GM18505 (cell line): ENCODE data around the gene KCNQ1OT1.

Experiments
- ATAC-seq: cut with Tn5 transposase; IDR thresholded peaks from one replicate; pipeline ENCODE4 v1.9.1; 2021; ENCODE audit not compliant: unreplicated experiment
- POLR2A ChIP-seq: IDR thresholded peaks from 4 replicates; pipeline ENCODE4 v1.6.1; 2011; ENCODE audit warnings: borderline replicate concordance; ENCODE audit not compliant: insufficient read depth, insufficient read length; ENCODE audit errors: extremely low read depth

The KCNQ1OT1 gene

DNA sequence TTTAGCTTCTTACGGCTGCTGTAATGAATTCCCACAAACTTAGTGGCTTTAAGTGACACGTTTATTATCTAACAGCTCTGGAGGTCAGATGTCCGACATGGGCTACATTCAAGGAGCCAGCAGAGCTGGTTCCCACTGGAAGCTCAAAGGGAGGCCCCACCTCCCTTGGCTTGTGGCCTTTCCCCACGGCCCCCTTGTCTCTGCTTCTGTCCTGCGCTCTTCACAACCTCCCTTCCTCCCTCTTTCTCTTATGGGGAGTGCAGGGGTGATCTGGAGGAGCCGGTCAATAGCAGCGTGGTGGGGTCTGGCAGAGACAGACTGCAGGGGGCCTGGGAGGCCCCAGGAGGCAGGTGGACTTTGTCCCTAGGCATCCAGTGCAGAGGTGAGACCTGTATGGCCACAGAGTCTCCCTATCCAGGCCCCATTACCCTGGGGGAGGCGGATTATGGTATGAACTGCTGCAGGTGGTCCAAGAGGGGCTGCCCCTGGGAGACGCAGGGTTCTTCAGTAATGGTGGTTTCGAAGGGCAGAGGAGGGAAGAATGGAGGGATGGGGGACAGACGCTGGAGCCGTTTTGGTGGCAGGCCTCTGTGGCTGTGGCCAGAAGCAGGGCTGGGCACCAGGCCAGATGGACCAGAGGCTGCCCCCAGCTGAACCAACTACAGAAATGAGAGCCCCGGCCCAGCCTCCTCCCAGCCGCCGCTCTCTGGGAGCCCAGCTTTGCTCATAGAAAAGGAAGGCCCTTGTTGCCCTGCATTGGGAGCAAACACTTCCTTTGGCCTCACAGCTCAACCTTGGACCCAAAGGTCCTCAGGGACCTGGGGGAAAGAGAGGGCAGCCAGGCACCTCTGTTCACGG is 30.7 kb upstream of the KCNQ1OT1 start:
- no peak for ATAC-seq
- TF ChIP-seq POLR2A = no peak

DNA sequence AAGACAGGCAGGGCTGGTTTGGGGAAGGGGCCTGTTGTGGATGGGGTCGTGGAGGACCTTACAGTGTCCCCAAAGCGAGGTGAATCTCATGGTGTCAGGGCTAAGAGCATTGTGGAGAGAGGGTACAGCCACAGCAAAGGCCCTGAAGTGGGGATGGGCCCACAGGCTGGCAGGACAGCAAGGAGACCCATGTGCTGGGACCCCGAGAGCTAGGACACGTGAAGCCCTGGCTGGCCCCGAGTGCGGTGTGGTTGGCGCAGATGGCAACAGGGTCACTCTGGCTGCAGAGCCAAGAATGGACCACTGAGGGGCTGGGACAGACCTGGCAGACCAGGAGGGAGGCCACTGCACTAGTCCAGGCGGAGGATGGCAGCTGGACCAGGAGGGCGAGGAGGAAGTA is 30.0 kb upstream of the KCNQ1OT1 start:
- no peak for TF ChIP-seq POLR2A
- no peak for ATAC-seq

DNA sequence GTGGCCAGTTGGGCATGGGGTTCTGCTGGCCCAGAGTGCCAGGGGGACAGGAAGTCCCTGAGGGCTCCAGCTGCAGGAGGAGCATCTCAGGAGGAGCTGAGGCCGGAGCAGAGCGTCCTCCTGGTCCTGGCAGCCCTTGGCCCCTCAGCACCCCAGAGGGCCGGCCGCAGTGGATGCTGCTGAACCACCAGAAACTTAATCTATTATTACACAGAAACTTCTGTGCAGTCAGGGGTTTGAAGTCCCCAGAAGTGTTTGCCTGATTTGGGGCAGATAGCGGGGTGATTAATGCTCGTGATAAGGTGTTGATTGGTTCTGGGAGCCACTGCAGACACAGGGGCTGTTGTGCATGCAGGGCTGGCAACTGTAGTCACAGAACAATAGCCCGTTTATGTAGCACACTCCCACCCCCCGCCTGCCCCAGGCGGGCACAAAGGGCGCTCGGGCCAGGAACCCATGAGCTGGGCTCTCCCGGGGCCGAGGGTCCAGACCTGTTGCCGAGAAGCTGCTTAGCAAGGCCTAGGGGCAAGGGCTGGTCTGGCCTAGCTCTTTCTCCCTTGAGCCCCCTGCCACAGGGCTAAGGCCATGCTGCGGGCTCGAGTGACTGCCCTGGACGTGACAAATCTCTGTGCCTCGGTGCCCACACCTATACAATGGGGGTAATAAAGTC is 29.0 kb upstream of the KCNQ1OT1 start:
- TF ChIP-seq POLR2A = no peak
- no peak for ATAC-seq

DNA sequence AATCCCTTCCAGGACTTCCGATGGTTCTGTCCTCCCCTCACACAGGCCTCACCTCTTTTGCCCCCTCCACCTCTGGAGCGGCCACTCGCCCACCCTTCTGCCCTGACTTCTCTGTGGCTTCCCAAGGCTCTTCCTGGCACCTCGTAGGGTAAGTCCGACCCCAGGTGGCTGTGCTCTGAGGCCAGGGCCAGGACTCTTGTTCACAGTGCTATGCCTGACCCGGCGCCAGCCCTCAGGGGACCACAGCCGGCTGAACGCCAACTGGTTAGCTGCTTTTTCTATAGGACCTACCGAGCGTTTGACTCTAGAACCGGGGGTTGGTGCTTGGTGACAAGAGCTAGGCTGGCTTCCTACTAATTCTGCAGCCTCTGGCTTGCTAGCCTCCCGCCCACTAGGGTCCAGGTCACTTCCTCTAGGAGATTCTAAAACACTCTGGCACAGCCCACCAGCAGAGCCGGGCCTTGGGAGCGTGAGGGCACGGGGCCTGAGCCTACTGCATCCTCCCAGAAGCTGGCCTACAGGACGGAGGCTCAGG is 28.4 kb upstream of the KCNQ1OT1 start:
- no peak for ATAC-seq
- no peak for TF ChIP-seq POLR2A

DNA sequence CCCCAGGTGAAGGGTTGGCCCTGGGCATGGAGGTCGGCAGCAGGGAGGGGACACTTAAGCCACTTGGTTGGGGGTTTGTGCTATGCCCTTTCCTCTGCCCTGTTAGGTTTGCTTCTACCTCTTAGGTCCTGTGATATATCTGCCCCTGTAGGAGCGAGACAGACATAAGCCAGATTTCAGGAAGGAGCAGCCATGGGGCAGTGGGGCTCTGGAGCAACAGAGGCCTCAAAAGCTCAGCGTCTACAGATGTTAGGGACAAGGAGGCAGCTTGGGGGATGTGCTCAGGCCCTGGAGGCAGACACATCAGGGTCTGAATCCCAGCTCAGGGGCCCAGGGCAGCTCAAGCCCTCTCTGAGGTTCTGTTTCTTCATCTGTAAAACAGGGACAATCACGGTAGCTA is 27.2 kb upstream of the KCNQ1OT1 start:
- TF ChIP-seq POLR2A = no peak
- no peak for ATAC-seq

DNA sequence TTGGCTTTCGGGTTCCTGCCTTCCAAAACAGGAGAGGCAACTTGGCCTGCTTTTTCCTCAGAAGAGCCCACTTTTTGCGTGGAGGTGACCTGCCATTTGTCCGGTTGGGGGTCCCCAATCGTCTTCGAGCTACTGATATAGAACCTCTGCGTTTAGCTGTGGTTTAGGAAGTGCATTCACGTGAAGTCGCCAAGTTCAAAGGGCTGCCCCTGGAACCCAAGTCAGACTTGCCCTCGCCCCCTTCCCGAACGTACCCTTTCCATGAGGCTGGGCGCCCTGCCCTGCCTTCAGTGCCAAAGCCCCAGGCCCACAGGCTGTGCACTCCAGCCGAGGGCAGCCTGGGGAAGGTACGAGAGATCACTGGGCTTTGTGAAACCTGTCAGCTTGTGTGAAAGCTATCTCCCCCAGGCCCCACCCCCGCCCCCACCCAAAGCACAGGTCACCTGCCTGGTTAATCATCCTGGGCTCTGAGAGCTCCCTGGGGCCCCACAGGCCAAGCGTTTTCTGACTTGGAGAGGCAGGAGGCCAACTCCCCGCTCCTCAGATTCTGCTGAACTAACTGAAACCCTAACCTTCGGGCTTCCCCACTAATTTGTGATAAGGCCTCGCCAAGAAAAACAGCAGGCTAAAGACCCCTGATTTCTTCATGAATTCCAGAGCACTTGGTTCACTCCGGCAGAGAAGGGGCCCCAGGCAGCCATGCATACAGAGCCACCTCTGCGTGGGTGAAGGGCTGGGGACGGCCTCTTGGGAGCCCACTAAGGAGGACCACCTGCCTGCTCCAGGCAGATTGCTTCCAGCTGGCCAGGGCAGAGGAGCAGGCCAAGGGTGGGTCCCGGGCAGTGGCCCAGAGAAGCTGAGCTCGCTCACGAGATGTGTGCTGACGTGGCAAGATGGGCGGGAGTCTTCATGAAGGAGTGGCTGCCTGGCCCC is 25.8 kb upstream of the KCNQ1OT1 start:
- no peak for ATAC-seq
- no peak for TF ChIP-seq POLR2A

DNA sequence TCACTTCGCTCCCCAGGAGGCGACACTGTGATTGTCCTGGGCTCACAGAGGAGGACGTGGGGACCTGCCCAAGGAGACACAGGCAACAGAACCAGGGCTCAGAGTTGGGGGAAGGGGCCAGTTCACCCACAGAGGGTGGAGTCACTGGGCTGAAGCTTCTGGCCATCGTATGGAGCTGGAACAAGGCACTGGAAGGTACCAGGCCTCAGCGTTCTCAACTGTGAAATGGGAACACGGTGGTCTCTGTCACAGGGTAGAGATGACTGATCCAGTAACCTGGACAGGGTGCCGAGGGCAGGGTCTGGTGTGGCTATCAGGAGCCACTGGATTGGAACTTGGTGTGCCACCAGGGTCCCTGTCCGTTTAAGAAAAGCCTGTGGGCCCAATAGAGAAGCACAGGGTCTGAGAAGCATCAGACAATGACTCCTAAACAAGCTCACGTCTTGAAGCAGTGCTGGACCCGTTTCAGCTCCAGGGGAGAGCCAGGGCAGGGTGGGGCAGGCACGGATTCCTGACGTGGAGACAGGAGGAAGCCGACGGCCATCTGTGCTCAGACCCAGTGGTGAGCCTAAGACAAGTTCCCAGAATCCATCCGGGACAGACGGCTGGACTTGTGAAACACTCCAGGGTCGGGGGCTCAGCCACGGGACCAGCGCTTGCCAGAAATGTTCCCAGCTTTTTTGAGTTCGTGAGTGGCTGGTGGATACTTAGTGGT is 25.0 kb upstream of the KCNQ1OT1 start:
- ATAC-seq = no peak
- TF ChIP-seq POLR2A = no peak

DNA sequence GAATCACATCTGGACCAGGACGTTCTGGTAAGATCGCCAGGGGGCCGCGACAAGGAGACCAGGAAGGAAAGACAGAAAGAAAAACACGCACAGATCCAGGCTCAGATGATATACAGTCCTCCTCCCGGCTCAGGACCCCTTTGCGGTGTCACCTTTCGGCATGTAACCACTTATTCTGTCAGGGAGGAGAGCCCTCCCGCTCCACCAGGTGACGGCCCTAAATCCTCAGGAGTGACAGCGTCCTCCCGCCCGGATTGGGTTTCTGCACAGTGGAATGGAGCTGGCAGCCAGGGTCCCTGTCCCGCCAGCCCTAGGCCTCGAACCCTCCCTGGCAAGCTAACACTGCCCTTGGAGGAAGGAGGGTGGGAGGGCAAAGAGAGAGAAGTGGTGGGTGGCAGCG is 24.3 kb upstream of the KCNQ1OT1 start:
- TF ChIP-seq POLR2A = no peak
- no peak for ATAC-seq

DNA sequence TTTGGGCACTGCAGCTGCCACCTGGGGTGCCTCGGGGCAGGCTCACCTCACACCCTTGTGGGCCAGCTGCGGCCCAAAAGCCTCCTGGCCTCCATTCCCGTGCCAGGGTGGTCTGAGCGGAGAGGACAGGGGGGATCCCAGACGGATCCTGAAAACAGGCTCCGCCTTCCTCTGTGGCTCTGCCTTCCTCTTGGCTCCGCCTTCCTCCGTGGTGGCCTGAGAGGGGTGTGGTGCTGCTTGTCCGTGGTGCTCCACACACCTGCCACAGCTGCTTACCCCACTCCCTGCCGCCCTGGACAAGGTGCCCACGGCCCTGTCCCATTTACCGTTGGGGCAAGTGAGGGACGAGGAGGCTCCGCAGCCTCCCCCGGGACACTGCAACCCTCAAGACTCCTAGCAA is 23.2 kb upstream of the KCNQ1OT1 start:
- ATAC-seq = no peak
- TF ChIP-seq POLR2A = no peak

DNA sequence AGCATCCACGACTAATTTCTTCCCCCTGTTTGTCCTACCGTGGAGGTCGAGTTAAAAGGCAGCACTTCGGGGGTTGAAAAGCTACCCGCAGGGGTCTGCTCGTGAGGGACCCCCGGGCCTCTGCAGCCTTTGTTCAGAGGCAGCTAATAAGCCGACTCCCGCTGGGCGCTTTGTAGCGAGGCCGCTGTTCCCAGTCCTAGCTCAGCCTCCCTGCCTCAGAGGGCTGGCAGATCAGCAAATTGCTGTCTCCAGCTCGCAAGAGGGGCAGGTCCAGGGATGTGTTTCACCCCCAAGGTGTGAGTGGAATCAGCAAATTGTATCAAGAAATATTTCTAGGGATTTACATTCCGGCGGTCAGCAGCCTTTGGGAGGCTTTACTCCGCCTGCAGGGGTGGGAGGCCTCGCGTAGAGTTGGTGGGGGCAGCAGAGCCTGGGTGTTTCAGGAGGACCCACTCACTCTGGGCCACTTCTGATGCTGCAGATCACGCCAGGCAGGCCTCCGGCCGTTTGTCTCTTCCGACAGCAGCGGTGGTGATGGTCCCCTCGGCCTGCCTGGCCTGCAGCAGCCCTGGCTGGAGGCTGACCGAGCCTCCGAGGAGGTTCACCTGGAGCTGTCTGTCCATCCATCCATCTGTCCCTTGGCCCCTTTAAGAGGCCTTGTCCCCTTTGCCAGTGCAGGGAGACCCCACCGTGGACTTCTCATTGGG is 21.6 kb upstream of the KCNQ1OT1 start:
- no peak for TF ChIP-seq POLR2A
- ATAC-seq = no peak

DNA sequence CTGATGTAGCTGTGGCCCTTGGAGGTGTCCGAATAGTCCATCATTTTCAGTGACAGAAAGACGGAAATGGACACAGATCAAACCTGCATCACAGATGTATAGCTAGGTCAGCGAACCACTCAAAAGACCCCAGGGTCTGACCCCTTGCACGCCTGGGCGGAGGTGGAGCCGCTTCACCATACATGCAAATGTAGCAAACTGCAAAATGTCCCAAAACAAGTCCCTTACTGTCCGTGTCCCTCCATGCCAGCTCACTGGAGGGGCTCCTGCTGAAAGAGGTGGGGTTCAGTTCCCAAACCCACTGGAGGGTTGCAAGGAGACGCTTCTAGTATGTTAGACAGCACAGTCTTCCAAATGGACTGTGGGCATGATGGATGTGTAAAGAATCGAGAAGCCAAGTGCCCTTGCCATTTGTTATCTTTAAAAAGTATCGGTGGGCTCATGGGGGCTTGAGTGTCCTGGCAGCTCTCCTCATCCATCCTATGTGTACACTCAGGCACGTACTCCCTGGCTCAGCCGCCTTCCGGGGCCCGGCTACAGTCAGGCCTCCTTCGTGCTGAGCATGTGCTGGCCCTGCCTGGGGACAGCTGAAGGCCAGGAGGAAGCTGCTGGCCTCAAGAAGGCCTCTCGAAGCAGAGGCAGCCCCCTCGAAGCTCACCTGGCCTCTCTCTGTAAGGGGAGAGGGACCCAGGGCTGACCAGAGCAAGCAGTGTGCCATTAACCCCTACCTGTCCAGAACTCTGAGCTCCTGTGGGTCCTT is 20.2 kb upstream of the KCNQ1OT1 start:
- TF ChIP-seq POLR2A = no peak
- ATAC-seq = no peak

DNA sequence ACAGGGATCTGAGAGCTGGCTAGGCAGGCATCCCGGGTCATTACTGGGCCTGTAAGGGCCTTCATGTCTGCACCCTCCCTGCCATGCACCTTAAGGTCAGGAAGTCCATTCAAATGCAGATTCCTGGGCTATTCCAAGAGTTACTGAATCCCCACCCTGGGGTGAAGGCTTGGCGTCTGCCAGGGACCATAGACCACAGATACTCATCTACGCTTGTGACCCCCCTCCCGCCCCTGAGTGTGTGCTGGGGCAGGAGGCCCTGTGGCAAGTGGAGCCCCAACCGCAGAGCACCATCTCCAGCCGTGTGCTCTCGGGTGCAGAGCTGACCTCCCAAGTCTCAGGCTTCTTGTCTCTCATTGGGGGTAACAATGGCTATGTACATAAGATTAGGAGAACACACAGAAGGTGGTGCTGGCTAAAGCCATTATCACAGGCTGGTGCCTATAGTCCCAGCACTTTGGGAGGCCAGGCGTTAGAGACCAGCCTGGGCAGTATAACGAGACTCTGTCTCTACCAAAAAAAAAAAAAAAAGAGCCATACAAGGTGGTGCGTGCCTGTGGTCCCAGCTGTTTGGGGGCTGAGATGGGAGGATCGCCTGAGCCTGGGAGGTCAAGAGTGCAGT is 19.1 kb upstream of the KCNQ1OT1 start:
- no peak for ATAC-seq
- TF ChIP-seq POLR2A = no peak
